GM19463 (cell line): ENCODE measurements around the gene TAS2R42.

Experiments
- ATAC-seq: cut with Tn5 transposase; IDR thresholded peaks from one replicate; pipeline ENCODE4 v1.9.1; 2021; ENCODE audit warnings: mild to moderate bottlenecking, moderate library complexity; ENCODE audit not compliant: unreplicated experiment

The TAS2R42 gene

GRCh38 chr12:11147420-11147819 lies 39.3 kb downstream of the TAS2R42 start:
- no peak for ATAC-seq

- no peak for ATAC-seq
Measured at GRCh38 chr12:11144297-11144696, 42.4 kb downstream of the TAS2R42 start.

GRCh38 chr12:11143352-11143751 lies 43.4 kb downstream of the TAS2R42 start:
- no peak for ATAC-seq

- ATAC-seq: no peak
Measured at GRCh38 chr12:11136075-11136474, 50.7 kb downstream of the TAS2R42 start.
